Effector CD8-positive, alpha-beta T cell (primary cell): Measurements from ENCODE around the gene CAPN8.

ENCODE experiments used
- DNase-seq: peaks from one replicate; lab custom pipeline; 2025; lab: John Stamatoyannopoulos, UW

CAPN8 gene

GRCh38 chr1:223654083-223654482 is 11.4 kb downstream of the CAPN8 start:
- no peak for DNase-seq

- DNase-seq, result no peak
Observed at GRCh38 chr1:223653431-223653830, 12.1 kb downstream of the CAPN8 start.

GRCh38 chr1:223653015-223653414 is 12.5 kb downstream of the CAPN8 start:
- no peak for DNase-seq

GRCh38 chr1:223652436-223652941 is 13.0 kb downstream of the CAPN8 start:
- no peak for DNase-seq

- DNase-seq, result no peak
Observed at GRCh38 chr1:223651291-223651991, 14.1 kb downstream of the CAPN8 start.

GRCh38 chr1:223650465-223650864 is 15.0 kb downstream of the CAPN8 start:
- no peak for DNase-seq

- DNase-seq, result no peak
Observed at GRCh38 chr1:223649222-223649621, 16.3 kb downstream of the CAPN8 start.

- no peak for DNase-seq
Observed at GRCh38 chr1:223647249-223647648, 18.3 kb downstream of the CAPN8 start.

- DNase-seq, result no peak
Observed at GRCh38 chr1:223645903-223646302, 19.6 kb downstream of the CAPN8 start.

GRCh38 chr1:223642237-223642636 is 23.3 kb downstream of the CAPN8 start:
- DNase-seq, result no peak

GRCh38 chr1:223641523-223642039 is 23.9 kb downstream of the CAPN8 start:
- DNase-seq, result no peak

GRCh38 chr1:223639331-223639749 is 26.2 kb downstream of the CAPN8 start:
- no peak for DNase-seq

- no peak for DNase-seq
Observed at GRCh38 chr1:223635236-223635635, 30.3 kb downstream of the CAPN8 start.

GRCh38 chr1:223634423-223634822 is 31.1 kb downstream of the CAPN8 start:
- DNase-seq, result no peak

- DNase-seq, result no peak
Observed at GRCh38 chr1:223631956-223632355, 33.5 kb downstream of the CAPN8 start.

GRCh38 chr1:223631473-223631872 is 34.0 kb downstream of the CAPN8 start:
- no peak for DNase-seq

- DNase-seq, result no peak
Observed at GRCh38 chr1:223629126-223629457, 36.4 kb downstream of the CAPN8 start.

GRCh38 chr1:223628233-223629125 is 37.0 kb downstream of the CAPN8 start:
- DNase-seq, result peak; percentile 4

GRCh38 chr1:223622132-223622842 is 43.2 kb downstream of the CAPN8 start:
- no peak for DNase-seq

- DNase-seq, result no peak
Observed at GRCh38 chr1:223621312-223621734, 44.2 kb downstream of the CAPN8 start.

- DNase-seq, result no peak
Observed at GRCh38 chr1:223620297-223620897, 45.1 kb downstream of the CAPN8 start.

GRCh38 chr1:223618680-223619079 is 46.8 kb downstream of the CAPN8 start:
- DNase-seq, result no peak
